Measurements from ENCODE around the gene MACC1. TPM values are rescaled to one million over a fixed set of nuclear protein-coding genes. Genes with fewer than 3 reads are reported as not detected.

Gene MACC1
- total RNA-seq, 1 donor from 2014 or later = 12.0 TPM

DNA sequence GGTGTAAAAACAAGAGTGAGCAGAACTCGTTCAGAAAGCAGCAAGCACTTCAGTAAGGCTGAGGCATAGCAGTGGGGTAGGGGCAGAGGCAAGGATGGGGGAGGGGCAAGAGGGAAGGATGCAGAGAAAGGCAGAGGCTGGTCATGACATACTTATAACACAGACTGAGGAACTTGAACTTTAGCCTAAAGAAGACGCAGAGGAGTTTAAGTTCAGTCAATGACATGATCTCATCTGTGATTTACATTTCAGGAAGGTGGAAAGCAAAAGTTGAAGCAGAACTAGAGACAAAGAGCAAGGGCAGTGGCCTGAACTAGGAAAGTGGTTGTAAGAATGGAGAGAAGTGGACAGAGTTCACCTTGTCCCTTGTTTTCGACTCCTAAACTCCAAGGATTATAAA is 15.8 kb downstream of the MACC1 start:
- Mint-ChIP-seq H3K36me3 (peaks cover 6% of the 10 kb centered on the region), H3K4me1 (peaks cover 25% of the 10 kb centered on the region), H3K27me3 (ENCODE audit: low read depth) (no peaks in the 10 kb centered on the region), H3K27ac (no peak overlapping the region), H3K9me3 (peaks cover 10% of the 10 kb centered on the region), H3K4me3 (no peak overlapping the region)
- TF ChIP-seq CTCF (IDR thresholded peaks at IDR 0.05; ENCODE audit: unreplicated experiment) = no peak
- no peak for DNase-seq (ENCODE audit: low spot score in 2 of 2, unreplicated experiment in 2 of 2)

DNA sequence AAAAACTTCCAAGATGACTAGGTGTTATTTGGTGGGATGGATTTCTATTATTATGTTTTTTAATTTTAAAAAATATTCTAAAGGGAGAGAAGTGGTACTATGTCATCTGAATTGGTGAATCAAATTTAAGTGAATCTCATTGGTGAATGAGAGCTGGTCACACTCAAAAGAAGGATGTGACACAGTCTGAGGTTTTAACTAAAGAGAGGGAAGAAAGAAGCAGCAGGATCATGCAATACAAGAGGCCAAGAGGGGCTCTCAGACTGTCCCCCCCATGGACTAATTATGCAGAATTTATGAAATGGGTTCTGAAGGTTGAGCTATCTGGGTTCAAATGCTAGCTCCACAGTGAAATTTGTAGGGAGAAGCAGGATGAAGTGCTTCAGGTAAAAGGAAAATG is 16.2 kb downstream of the MACC1 start:
- no peak for TF ChIP-seq CTCF (IDR thresholded peaks at IDR 0.05; ENCODE audit: unreplicated experiment)
- peaks cover 2% of the 10 kb centered on the region for H3K36me3 Mint-ChIP-seq
- no peak for DNase-seq (ENCODE audit: low spot score in 2 of 2, unreplicated experiment in 2 of 2)
- no peaks in the 10 kb centered on the region for H3K27me3 Mint-ChIP-seq (ENCODE audit: low read depth)
- H3K27ac Mint-ChIP-seq = no peak overlapping the region
- H3K4me3 Mint-ChIP-seq = no peak overlapping the region
- H3K4me1 Mint-ChIP-seq = peaks cover 25% of the 10 kb centered on the region
- H3K9me3 Mint-ChIP-seq = peaks cover 6% of the 10 kb centered on the region

DNA sequence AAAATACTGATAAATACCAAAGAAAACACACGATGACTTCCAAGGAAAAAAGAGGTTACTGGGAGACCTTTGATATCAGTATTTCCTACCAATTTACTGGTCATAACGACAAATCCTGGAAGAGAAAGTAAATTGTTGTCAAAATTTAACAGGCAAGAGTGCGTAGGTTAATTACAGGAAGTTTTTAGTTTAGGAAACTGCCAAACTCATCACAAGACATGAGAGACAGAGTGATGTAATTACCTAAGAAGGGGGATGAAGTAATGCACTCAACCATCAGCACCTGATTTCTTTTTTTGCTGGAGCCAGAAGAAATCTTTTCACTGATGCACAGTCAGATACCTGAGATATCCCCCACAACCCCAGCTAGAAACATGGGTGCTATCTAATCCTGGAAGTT is 16.8 kb downstream of the MACC1 start:
- TF ChIP-seq CTCF (IDR thresholded peaks at IDR 0.05; ENCODE audit: unreplicated experiment) = no peak
- H3K9me3 Mint-ChIP-seq = no peaks in the 10 kb centered on the region
- no peak for DNase-seq (ENCODE audit: low spot score in 2 of 2, unreplicated experiment in 2 of 2)
- H3K36me3 Mint-ChIP-seq = no peaks in the 10 kb centered on the region
- no peak overlapping the region for H3K4me3 Mint-ChIP-seq
- H3K27me3 Mint-ChIP-seq (ENCODE audit: low read depth) = no peaks in the 10 kb centered on the region
- no peak overlapping the region for H3K27ac Mint-ChIP-seq
- peaks cover 30% of the 10 kb centered on the region for H3K4me1 Mint-ChIP-seq

DNA sequence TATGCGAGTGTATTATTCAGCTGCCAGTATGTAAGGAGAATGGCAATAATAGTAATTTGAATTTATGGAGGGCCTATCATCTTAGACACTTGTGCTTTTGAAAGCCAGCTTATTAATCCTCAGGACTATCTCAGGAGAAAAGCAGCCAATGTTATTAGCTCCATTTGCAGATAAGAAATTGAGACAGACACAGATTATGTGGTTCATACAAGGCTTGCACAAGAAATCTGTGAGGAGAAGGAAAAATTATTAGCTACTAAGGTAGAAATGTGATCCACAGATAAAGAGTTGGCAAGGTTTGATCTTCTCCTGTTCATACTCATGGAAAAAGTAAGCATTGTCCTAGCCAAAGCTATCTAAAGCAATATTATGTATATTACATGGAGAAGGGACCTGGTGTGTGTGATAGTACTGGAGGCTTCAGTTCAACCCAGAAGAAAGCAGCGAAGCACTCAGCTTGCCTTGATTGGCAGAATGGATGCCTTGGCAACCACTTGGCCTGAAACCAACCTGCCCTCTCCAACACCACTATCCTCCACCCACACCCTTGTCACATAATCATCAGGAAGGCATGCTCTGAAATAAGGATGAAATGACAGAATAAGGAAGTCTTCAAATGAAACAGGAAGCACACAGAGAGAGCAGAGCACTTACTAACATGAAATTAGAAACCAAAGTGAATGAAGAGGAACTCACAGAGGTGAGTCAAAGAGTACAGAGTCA is 18.0 kb downstream of the MACC1 start:
- H3K27me3 Mint-ChIP-seq (ENCODE audit: low read depth) = no peaks in the 10 kb centered on the region
- no peak for TF ChIP-seq CTCF (IDR thresholded peaks at IDR 0.05; ENCODE audit: unreplicated experiment)
- no peak overlapping the region for H3K4me3 Mint-ChIP-seq
- H3K9me3 Mint-ChIP-seq = no peaks in the 10 kb centered on the region
- peaks cover 40% of the 10 kb centered on the region for H3K4me1 Mint-ChIP-seq
- peak overlapping the region; percentile 73 for H3K27ac Mint-ChIP-seq
- no peaks in the 10 kb centered on the region for H3K36me3 Mint-ChIP-seq
- no peak for DNase-seq (ENCODE audit: low spot score in 2 of 2, unreplicated experiment in 2 of 2)

GRCh38 chr7:20198260-20198659 is 18.9 kb downstream of the MACC1 start:
- no peak for DNase-seq (ENCODE audit: low spot score in 2 of 2, unreplicated experiment in 2 of 2)
- Mint-ChIP-seq H3K4me3 (no peak overlapping the region), H3K4me1 (peaks cover 40% of the 10 kb centered on the region), H3K27ac (no peak overlapping the region), H3K27me3 (ENCODE audit: low read depth) (no peaks in the 10 kb centered on the region), H3K36me3 (no peaks in the 10 kb centered on the region), H3K9me3 (no peaks in the 10 kb centered on the region)
- TF ChIP-seq CTCF (IDR thresholded peaks at IDR 0.05; ENCODE audit: unreplicated experiment) = no peak
